NCI-H82 treated with DMSO at 0.1 percent for 48 hours (cell line): ENCODE measurements around the gene PRKAR2B.
"Not testable (repeated sequence)": the region's sequence is repeated elsewhere in the genome, so short reads cannot be mapped to it uniquely, and the experiment has no call there.

Experiments used
- DNase-seq: peaks from one replicate; lab custom pipeline; 2025; ENCODE audit not compliant: unreplicated experiment; lab: John Stamatoyannopoulos, UW

Gene PRKAR2B

DNA sequence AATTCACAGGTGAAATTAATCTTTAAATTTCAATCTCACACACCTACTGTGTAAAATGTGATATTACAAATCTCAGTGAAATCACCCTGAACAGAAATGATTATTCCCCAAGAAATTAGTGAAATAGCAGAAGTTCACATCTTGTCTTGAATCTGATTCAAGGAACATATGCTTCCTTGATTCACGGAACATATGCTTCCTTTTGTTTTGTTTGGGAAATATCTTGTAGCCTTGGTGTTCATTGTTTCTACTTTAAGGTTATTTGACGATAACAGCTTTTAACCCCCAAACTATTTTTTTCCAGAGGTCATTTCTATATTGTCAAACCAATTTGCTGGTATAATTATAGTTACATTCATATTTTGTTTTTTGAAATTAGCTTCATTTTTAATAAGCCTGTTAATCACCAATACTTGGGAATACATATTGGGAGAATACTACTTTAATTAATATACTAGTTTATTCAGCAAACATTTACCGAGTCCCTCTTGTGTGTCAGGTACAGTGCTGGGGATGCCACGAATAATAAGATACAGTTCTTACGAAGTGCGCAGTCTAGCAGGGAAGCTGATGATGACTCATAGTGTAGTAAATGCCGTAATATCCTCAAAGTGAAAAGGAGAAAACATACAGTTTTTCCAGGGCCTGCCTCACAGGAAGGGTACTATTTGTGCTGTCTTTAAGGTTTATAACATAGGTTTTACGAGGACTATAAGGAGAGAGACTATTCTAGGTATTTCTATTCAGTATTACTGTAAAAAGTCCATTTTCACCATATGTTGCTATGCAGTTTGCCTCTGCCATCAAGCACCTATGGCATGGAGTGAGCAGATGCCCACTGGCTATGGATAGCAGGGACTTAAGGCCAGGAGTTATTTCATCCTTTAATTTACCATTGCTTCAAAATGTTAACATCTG is 32.5 kb downstream of the PRKAR2B start:
- DNase-seq = no peak

DNA sequence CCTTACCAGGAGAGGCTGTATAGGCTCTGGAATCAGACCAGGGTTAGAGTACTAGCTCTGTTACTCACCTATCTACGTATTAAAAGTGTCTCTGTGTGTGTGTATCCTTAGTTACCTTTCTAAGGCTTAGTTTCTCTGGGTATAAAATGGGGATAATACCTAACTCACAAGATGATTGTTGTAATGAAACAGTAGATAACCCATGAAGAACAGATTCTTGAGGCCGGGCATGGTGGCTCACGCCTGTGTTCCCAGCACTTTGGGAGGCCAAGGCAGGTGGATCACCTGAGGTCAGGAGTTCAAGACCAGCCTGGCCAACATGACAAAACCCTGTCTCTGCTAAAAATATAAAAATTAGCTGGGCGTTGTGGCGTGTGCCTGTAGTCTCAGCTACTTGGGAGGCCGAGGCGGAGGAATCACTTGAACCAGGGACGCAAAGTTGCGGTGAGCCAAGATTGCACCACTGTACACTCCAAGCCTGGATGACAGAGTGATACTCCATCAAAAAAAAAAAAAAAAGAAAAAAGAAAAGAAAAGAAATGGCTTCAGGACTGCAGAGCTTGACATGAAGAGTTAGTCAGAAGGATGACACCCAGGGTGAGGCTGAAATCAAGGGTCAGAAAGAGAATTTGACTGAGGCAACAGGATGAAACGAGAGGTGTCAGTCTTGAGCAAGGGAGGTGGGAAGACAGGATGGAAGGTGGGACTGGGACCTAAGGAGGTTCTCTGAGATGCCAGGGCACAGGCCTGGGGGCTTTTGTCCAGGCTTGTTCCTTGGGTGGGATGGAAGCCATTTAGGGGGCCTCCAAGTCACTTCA is 33.4 kb downstream of the PRKAR2B start:
- DNase-seq = no peak

- DNase-seq = peak; percentile 5
Measured at GRCh38 chr7:107078517-107078966, 34.0 kb downstream of the PRKAR2B start.

DNA sequence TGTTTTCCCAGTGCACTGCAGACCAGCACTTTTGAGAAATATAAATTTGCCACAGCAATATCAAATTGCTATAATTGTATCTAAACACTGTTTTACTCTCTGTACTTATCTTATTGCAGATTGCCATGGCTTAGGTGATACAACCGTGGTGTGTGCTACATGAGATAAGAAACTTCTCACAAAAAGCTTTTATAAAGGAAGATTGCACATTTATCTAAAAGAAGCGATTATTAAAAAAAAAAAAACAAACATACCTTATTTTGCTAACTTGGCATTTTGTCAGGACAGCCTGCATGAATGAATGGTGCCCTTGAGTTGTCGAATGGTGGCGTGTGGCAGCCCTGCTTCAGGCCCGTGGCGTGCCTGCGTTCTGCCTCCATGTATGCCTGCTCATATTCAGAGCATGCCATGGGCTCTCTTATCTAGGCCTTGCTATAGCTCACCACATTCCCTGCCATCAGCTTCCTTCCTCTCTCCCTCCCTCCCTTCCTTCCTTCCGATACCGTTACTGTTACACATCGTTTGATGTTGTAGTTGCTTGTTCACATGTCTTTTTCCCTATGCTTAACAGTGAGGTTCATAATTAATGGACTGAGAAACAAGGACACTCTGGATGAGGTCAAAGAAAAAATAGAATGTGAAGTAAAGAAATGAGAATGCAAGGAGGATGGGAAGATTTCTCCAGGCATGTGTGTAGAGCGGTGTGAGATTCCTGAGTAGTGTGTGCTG is 34.9 kb downstream of the PRKAR2B start:
- DNase-seq = no peak

GRCh38 chr7:107080099-107080505 is 35.6 kb downstream of the PRKAR2B start:
- DNase-seq = no peak

DNA sequence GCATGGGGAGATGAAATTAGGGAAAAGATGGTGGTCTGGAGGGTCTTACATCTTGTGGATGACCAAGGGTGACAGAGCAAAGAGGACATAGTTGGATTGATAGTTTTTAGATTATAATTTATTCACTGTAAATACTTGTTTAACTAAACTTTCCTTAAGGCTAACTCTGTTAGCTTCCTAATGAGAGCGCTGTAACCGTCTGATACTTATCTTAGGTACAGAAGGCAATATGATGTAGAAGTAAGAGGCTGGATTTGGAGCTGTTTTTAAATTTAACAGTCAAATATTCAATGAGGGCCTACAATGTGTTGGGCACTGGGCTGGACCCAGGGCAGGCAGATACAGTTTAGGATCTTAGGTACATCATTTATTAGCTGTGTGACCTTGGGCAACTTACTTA is 36.0 kb downstream of the PRKAR2B start:
- no peak for DNase-seq

DNA sequence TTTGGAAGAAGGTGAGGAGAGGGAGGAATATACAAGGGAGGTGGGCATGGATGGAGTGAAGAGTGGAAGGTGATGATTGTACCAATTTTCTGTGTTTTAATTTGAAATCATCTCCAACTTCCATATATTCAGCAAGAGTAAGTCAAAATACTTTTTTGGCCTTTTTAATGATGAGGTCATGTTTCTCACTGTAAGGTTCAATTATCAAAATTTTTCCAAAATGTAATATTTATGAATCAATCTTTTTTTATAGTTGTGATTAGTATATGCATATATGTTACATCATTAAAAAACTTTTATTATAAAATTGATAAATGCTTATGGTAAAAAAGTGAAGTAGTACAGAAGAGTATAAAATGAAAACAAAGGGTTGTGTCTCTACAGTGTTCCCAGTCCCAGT is 40.7 kb downstream of the PRKAR2B start:
- no peak for DNase-seq

- DNase-seq = no peak
Measured at GRCh38 chr7:107089627-107090026, 45.1 kb downstream of the PRKAR2B start.

DNA sequence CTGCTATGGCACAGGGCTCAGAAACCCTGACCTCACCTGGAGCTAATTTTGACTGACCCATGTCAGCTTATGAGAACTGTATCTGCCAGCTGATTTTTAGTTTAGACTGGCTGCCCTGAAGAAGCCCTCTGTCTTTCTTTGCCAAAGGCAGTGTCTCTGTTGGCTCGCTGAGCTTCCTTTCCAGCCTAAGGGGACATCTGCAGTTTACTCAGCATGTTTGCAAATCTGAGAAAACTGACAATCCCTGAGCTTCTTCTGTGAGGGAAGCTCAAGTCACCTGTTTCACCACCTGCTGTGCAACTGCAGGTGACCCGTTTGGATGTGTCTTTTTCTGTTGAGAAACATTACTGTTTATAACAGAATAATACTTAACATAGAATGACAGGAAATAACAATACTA is 46.0 kb downstream of the PRKAR2B start:
- no peak for DNase-seq

DNA sequence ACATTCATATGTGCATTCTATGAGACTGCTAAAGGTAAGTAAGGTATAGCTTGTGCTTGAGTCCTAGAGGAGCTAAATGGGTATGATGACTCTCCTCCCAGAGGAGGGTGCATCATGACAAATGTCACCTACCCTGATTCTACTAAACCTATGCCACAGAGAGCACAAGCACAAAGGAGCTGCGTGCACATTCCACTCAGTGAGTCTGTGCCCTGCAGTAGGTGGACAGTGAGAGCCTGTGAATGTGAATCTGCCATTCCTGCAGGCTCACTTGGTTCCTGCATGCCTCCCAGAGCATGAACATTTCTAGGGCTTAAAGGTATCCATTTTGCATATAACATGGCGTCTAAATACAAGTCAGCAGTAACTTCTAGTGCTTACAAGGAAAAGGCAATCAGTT is 46.8 kb downstream of the PRKAR2B start:
- DNase-seq = no peak

DNA sequence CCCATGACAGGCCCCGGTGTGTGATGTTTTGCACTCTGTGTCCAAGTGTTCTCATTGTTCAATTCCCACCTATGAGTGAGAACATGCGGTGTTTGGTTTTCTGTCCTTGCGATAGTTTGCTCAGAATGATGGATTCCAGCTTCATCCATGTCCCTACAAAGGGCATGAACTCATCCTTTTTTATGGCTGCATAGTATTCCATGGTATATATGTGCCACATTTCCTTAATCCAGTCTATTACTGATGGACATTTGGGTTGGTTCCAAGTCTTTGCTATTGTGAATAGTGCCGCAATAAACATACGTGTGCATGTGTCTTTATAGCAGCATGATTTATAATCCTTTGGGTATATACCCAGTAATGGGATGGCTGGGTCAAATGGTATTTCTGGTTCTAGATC is 49.2 kb downstream of the PRKAR2B start:
- not testable (repeated sequence) for DNase-seq

DNA sequence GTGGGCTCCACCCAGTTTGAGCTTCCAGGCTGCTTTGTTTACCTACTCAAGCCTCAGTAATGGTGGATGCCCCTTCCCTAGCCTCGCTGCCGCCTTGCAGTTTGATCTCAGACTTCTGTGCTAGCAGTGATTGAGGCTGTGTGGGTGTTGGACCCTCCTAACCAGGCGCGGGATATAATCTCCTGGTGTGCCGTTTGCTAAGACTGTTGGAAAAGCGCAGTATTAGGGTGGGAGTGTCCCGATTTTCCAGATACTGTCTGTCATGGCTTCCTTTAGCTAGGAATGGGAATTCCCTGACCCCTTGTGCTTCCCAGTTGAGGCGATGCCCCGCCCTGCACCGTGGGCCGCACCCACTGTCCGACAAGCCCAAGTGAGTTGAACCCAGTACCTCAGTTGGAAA is 54.6 kb downstream of the PRKAR2B start:
- not testable (repeated sequence) for DNase-seq

GRCh38 chr7:107100824-107101223 is 56.3 kb downstream of the PRKAR2B start:
- no peak for DNase-seq

DNA sequence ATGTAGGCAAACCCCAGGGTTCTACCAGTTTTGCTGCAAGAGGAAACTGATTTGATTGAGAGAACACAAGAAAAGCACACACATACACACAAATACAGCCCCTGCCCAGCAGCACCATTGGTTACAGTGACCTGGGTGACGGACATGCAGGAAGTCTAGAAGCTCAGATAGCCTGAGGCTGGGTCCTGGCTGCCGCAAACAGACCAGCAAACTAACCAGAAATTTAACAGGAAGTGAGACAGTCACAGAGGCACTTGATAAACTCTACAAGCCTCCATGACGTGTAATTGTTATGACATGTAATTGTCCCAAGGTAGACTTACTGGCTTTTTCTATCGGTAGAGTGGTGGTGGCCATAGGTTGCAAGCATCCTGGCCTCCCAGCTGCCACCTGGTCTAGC is 58.9 kb downstream of the PRKAR2B start:
- no peak for DNase-seq

GRCh38 chr7:107104801-107105200 is 60.3 kb downstream of the PRKAR2B start:
- no peak for DNase-seq

GRCh38 chr7:107105591-107106245 is 61.2 kb downstream of the PRKAR2B start:
- DNase-seq = no peak

- no peak for DNase-seq
Measured at GRCh38 chr7:107108793-107109371, 64.4 kb downstream of the PRKAR2B start.

GRCh38 chr7:107109955-107110354 is 65.5 kb downstream of the PRKAR2B start:
- no peak for DNase-seq

GRCh38 chr7:107111196-107111595 is 66.7 kb downstream of the PRKAR2B start:
- DNase-seq = no peak

- DNase-seq = no peak
Measured at GRCh38 chr7:107113866-107114265, 69.4 kb downstream of the PRKAR2B start.
